ENCODE data around the gene COL5A1. TPM values are rescaled to one million over a fixed set of nuclear protein-coding genes. Genes with fewer than 3 reads are reported as not detected.

COL5A1 gene
- polyA plus RNA-seq, 5 donors, result 130 to 279 (median 160) TPM

- no peak for DNase-seq
Observed at GRCh38 chr9:134625361-134626068, 16.1 kb upstream of the COL5A1 start.

- no peak for DNase-seq
Observed at GRCh38 chr9:134626069-134626423, 15.6 kb upstream of the COL5A1 start.

GRCh38 chr9:134626571-134627416 is 14.8 kb upstream of the COL5A1 start:
- DNase-seq, result no peak

- no peak for DNase-seq
Observed at GRCh38 chr9:134627417-134628353, 13.9 kb upstream of the COL5A1 start.

GRCh38 chr9:134628354-134628736 is 13.3 kb upstream of the COL5A1 start:
- DNase-seq, result no peak

- no peak for DNase-seq
Observed at GRCh38 chr9:134629061-134629585, 12.5 kb upstream of the COL5A1 start.

GRCh38 chr9:134629586-134630392 is 11.8 kb upstream of the COL5A1 start:
- no peak for DNase-seq

GRCh38 chr9:134630393-134630790 is 11.2 kb upstream of the COL5A1 start:
- no peak for DNase-seq

- DNase-seq, result no peak
Observed at GRCh38 chr9:134630861-134631260, 10.7 kb upstream of the COL5A1 start.

- no peak for DNase-seq
Observed at GRCh38 chr9:134631881-134632280, 9.7 kb upstream of the COL5A1 start.

- DNase-seq, result no peak
Observed at GRCh38 chr9:134632329-134632728, 9.3 kb upstream of the COL5A1 start.

- DNase-seq, result no peak
Observed at GRCh38 chr9:134633362-134634142, 8.1 kb upstream of the COL5A1 start.

- no peak for DNase-seq
Observed at GRCh38 chr9:134634176-134634575, 7.4 kb upstream of the COL5A1 start.

GRCh38 chr9:134634667-134635230 is 6.9 kb upstream of the COL5A1 start:
- no peak for DNase-seq

GRCh38 chr9:134635351-134636148 is 6.1 kb upstream of the COL5A1 start:
- DNase-seq, result no peak

GRCh38 chr9:134636149-134636507 is 5.5 kb upstream of the COL5A1 start:
- DNase-seq, result no peak

GRCh38 chr9:134637241-134637640 is 4.4 kb upstream of the COL5A1 start:
- no peak for DNase-seq

- no peak for DNase-seq
Observed at GRCh38 chr9:134637696-134638501, 3.7 kb upstream of the COL5A1 start.

Measured in right lung (tissue), 5 donors.